Adrenal gland (tissue), 5 donors: ENCODE data around the gene PJVK.

Experiments used
- CTCF ChIP-seq, 6 experiments: fragments of 450-650 bp in 4 of 6; fragments of 200-600 bp in 2 of 6; sonication (generic) in 1 of 6; IDR thresholded peaks; 1 replicate in 5 of 6; 2 replicates in 1 of 6; pipeline versions ENCODE4 v1.5.1 to v1.8.0; 2016 to 2021; ENCODE audit warnings: antibody characterized with exemption in 6 of 6, mild to moderate bottlenecking in 2 of 6, moderate library complexity in 1 of 6
- POLR2A ChIP-seq, 2 donors: fragments of 450-650 bp; IDR thresholded peaks; one replicate each; pipeline ENCODE4 v1.6.1; 2017; ENCODE audit warnings: antibody characterized with exemption in 2 of 2, mild to moderate bottlenecking in 2 of 2, moderate library complexity in 1 of 2
- donor health status: DM: no; HTN: no; CAD: no.

DNA sequence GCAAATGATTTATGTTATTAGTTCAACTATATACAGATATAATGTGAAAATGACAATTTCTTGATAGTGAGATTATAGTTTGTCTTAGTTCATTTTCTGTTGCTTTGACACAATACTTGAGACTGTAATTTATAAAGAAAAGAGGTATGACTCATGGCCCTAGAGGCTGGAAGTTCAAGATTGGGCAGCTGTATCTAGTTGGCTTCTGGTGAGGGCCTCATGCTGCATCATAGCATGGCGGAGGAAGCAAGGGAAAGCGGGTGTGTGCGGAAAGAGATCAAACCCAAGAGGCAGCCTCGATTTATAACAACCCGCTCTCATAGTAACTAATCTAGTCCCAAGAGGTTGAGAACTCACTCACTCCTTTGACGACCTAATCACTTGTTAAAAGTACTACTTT lies 40.4 kb downstream of the PJVK start:
- TF ChIP-seq CTCF (IDR thresholded peaks at IDR 0.05) (no peak), POLR2A (IDR thresholded peaks at IDR 0.05) (no peak)
